NCI-H1417 (cell line): Measurements from ENCODE around the gene PCDHA4.
"Not testable (repeated sequence)": the region's sequence is repeated elsewhere in the genome, so short reads cannot be mapped to it uniquely, and the experiment has no call there.

Experiments
- DNase-seq, 3 experiments: peaks; one replicate each; lab custom pipeline; 2025; lab: John Stamatoyannopoulos, UW

The PCDHA4 gene

DNA sequence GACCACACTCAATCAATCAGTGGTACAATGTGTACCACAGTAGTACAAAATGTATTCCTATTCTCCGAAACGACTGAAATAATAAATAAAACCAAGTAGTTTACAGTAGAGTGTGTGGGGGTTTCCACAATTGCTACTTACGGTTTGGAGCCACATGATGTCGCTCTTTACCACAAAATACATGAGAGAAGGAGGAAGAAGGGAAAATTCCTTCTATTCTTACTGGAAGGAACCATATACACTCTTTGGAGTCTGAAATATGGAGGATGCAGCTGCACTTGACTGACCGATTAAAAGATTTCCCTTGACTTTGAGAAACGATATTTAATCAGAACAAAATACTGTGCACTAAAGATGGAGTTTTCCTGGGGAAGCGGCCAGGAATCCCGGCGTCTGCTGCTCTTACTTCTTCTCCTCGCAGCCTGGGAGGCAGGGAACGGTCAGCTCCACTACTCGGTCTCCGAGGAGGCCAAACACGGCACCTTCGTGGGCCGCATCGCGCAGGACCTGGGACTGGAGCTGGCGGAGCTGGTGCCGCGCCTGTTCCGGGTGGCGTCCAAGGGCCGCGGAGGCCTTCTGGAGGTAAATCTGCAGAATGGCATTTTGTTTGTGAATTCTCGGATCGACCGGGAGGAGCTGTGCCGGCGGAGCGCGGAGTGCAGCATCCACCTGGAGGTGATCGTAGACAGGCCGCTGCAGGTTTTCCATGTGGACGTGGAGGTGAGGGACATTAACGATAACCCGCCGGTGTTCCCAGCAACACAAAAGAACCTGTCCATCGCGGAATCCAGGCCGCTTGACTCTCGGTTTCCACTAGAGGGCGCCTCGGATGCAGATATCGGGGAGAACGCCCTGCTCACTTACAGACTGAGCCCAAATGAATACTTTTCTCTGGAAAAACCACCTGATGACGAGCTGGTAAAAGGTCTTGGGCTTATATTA is at the start of gene PCDHA4:
TSS of gene PCDHA4 (plus strand) at position 235 of the 942 bp plus-strand sequence.
- DNase-seq, result no peak

GRCh38 chr5:140764177-140764973 is 42.5 kb upstream of the PCDHA4 start:
- no peak for DNase-seq

GRCh38 chr5:140767444-140767843 is 39.4 kb upstream of the PCDHA4 start:
- no peak for DNase-seq

DNA sequence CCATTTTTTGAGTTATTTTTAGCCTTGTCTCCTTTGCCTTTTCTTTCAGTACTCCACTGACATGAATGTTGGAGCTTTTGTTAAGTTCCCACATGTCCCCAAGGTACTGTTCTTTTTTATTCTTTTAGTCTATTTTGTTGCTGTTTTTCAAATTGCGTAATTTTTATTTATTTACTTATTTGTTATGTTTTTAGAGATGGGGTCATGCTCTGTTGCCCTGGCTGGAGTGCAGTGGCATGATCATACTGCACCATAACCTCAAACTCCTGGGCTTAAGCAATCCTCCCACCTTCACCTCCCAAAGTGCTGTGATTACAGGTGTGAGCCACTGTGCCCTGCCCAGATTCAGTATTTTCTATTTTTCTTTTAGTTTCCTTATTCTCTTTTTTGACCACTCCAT is 26.4 kb upstream of the PCDHA4 start:
- no peak for DNase-seq

DNA sequence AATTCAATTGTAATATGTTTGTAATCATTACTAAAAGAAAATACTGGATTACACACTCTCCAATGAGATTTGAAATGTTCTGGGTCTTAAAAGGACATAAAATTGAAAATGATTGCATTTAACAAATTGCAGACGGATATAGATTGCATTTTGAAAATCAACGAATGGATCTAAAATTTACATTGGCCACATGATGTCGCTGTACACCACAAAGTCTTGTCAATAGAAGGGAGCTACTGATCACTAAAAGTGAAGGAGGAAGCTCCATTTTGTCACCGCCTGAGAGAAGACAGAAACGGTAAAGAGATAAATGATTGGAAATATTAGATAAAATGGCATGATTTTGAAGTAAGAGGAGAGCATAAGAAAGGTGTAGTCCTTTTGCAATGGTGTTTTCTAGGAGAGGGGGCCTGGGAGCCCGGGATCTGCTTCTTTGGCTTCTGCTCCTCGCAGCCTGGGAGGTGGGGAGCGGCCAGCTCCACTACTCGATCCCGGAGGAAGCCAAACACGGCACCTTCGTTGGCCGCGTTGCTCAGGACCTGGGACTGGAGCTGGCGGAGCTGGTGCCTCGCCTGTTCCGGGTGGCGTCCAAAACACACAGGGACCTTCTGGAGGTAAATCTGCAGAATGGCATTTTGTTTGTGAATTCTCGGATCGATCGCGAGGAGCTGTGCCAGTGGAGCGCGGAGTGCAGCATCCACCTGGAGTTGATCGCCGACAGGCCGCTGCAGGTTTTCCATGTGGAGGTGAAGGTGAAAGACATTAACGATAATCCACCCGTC is 20.8 kb upstream of the PCDHA4 start, which contains the start of gene PCDHA1:
TSS of gene PCDHA1 (plus strand) at position 236 of the 782 bp plus-strand sequence.
- peak in 2 of 3 experiments; percentile 0 to 14 for DNase-seq

GRCh38 chr5:140787422-140787821 is 19.4 kb upstream of the PCDHA4 start:
- DNase-seq, result not testable (repeated sequence)

DNA sequence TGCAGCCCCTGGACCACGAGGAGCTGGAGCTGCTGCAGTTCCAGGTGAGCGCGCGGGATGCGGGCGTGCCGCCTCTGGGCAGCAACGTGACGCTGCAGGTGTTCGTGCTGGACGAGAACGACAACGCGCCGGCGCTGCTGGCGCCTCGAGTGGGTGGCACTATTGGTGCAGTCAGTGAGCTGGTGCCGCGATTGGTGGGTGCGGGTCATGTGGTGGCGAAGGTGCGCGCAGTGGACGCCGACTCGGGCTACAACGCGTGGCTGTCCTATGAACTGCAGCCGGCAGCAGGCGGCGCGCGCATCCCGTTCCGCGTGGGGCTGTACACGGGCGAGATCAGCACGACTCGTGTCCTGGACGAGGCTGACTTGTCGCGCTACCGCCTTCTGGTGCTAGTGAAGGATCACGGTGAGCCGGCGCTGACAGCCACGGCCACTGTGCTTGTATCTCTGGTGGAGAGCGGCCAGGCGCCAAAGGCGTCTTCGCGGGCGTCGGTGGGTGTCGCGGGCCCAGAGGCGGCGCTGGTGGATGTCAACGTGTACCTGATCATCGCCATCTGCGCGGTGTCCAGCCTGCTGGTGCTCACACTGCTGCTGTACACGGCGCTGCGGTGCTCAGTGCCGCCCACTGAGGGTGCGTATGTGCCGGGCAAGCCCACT is 18.9 kb upstream of the PCDHA4 start:
- DNase-seq, result not testable (repeated sequence)

- no peak for DNase-seq
Measured at GRCh38 chr5:140791089-140791488, 15.8 kb upstream of the PCDHA4 start.

- DNase-seq, result peak in 1 of 3 experiments; percentile 76
Measured at GRCh38 chr5:140794595-140795258, 12.1 kb upstream of the PCDHA4 start, which contains the start of gene PCDHA2. Gene PCDHA2 (plus strand): TSS chr5:140794852.

DNA sequence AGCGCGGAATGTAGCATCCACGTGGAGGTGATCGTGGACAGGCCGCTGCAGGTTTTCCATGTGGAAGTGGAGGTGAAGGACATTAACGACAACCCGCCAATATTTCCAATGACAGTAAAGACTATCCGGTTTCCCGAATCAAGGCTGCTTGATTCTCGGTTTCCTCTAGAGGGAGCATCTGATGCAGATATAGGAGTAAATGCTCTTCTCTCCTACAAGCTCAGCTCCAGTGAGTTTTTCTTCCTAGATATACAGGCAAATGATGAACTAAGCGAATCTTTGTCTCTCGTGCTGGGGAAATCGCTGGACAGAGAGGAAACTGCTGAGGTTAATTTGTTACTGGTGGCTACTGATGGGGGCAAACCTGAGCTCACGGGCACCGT is 11.6 kb upstream of the PCDHA4 start:
- peak in 1 of 3 experiments; percentile 64 for DNase-seq

- DNase-seq, result not testable (repeated sequence)
Measured at GRCh38 chr5:140796072-140796717, 10.7 kb upstream of the PCDHA4 start.

GRCh38 chr5:140796718-140797095 is 10.2 kb upstream of the PCDHA4 start:
- no peak for DNase-seq

DNA sequence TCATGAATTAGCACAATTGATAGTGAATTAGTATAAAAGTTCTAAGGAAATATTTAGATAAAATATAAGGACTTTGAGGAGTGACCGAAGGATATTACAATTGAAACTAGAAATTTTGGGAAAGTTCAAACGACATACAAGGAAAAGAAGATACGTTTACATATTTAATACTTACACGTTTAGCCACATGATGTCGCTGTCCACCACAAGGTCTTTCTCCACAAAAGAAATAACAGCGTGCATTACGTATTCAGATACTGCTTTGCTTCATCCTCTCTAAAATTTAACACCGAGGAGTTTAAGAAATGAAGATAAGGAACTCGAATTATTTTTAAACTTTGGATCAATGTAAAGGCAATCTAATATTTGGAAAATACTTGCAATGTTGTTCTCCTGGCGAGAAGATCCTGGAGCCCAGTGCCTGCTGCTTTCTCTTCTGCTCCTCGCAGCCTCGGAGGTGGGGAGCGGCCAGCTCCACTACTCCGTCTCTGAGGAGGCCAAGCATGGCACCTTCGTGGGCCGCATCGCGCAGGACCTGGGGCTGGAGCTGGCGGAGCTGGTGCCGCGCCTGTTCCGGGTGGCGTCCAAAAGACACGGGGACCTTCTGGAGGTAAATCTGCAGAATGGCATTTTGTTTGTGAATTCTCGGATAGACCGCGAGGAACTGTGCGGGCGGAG is 5.9 kb upstream of the PCDHA4 start, which contains the start of gene PCDHA3:
TSS of gene PCDHA3 (plus strand) at position 242 of the 678 bp plus-strand sequence.
- no peak for DNase-seq

GRCh38 chr5:140801494-140801841 is 5.4 kb upstream of the PCDHA4 start:
- DNase-seq, result no peak

DNA sequence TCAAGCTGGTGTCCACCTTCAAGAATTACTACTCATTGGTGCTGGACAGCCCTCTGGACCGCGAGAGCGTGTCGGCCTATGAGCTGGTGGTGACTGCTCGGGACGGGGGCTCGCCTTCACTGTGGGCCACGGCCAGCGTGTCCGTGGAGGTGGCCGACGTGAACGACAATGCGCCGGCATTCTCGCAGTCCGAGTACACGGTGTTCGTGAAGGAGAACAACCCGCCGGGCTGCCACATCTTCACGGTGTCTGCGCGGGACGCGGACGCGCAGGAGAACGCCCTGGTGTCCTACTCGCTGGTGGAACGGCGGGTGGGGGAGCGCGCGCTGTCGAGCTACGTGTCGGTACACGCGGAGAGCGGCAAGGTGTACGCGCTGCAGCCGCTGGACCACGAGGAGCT is 4.5 kb upstream of the PCDHA4 start:
- not testable (repeated sequence) for DNase-seq

DNA sequence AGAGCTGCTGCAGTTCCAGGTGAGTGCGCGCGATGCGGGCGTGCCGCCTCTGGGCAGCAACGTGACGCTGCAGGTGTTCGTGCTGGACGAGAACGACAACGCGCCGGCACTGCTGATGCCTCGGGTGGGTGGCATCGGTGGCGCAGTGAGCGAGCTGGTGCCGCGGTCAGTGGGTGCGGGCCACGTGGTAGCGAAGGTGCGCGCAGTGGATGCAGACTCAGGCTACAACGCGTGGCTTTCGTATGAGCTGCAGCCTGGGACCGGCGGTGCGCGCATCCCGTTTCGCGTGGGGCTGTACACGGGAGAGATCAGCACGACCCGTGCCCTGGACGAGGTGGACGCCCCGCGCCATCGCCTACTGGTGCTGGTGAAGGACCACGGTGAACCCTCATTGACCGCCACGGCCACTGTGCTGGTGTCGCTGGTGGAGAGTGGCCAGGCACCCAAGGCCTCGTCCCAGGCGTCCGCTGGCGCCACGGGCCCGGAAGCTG is 4.0 kb upstream of the PCDHA4 start:
- DNase-seq, result no peak

DNA sequence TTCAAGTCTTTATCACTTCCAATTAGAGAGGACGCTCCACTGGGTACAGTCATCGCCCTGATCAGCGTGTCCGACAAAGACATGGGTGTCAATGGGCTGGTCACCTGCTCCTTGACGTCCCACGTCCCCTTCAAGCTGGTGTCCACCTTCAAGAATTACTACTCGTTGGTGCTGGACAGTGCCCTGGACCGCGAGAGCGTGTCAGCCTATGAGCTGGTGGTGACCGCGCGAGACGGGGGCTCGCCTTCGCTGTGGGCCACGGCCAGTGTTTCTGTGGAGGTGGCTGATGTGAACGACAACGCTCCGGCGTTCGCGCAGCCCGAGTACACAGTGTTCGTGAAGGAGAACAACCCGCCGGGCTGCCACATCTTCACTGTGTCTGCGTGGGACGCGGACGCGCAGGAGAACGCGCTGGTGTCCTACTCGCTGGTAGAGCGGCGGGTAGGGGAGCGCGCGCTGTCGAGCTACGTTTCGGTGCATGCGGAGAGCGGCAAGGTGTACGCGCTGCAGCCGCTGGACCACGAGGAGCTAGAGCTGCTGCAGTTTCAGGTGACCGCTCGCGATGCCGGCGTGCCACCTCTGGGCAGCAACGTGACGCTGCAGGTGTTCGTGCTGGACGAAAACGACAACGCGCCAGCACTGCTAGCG is 1.5 kb downstream of the PCDHA4 start:
- DNase-seq, result not testable (repeated sequence)

- no peak for DNase-seq
Measured at GRCh38 chr5:140808889-140809291, 2.0 kb downstream of the PCDHA4 start.
